ENCODE data around the gene ZFYVE28. TPM values are rescaled to one million over a fixed set of nuclear protein-coding genes. Genes with fewer than 3 reads are reported as not detected.

The ZFYVE28 gene
- total RNA-seq, 4 donors from 2014 or later = 44.8 to 110 (median 69.6) TPM

GRCh38 chr4:2458546-2459491 lies 40.4 kb upstream of the ZFYVE28 start:
- no peak for DNase-seq
- 80% methylated on average over 38 of the region's 38 CpGs; no CpG with 5 or more reads in 1 of the 2 donors for WGBS, 2 donors (ENCODE audit: low coverage in 1 of 2)
- Histone ChIP-seq H3K27ac (no peak overlapping the region), H3K4me3 (no peak overlapping the region), H3K27me3 (no peaks in the 10 kb centered on the region), H3K36me3 (no peaks in the 10 kb centered on the region), H3K4me1 (peaks cover 4 to 12% (median 9%) of the 10 kb centered on the region in 4 donors), H3K9me3 (no peaks in the 10 kb centered on the region)
- no peak for TF ChIP-seq POLR2AphosphoS5 (IDR thresholded peaks at IDR 0.05)
- intact Hi-C loops (cut with DNase I; ENCODE audit: low total_unique reads) = no loop called here
- in situ Hi-C loops (cut with MboI; ENCODE audit: low pct_ligation_motif_present in 1 of 4, low pct_unique_long_range_greater_than_20kb in 1 of 4, low sequenced_read_pairs in 3 of 4) = loop anchor here in 1 of 4 donors (25.0 kb wide), 1 partner anchor 222 kb away; the partner anchor contains the start of genes HAUS3 and POLN

- H3K4me1 ChIP-seq = peaks cover 4 to 6% (median 5%) of the 10 kb centered on the region in 4 donors
- in situ Hi-C loops (cut with MboI; ENCODE audit: low pct_ligation_motif_present in 1 of 4, low pct_unique_long_range_greater_than_20kb in 1 of 4, low sequenced_read_pairs in 3 of 4) (loop anchor here in 1 of 4 donors (25.0 kb wide), 1 partner anchor 220 kb away; the partner anchor contains the start of genes HAUS3 and POLN), intact Hi-C loops (cut with DNase I; ENCODE audit: low total_unique reads) (no loop called here)
- WGBS, 2 donors (ENCODE audit: low coverage in 1 of 2) = 77 to 90% methylated on average over 2 to 22 of the region's 24 CpGs
- H3K27ac ChIP-seq = no peak overlapping the region
- no peak for DNase-seq
- H3K36me3 ChIP-seq = no peaks in the 10 kb centered on the region
- no peak overlapping the region for H3K4me3 ChIP-seq
- no peaks in the 10 kb centered on the region for H3K27me3 ChIP-seq
- no peak for TF ChIP-seq POLR2AphosphoS5 (IDR thresholded peaks at IDR 0.05)
- no peak for TF ChIP-seq POLR2A (IDR thresholded peaks at IDR 0.05)
- no peak for TF ChIP-seq EP300 (IDR thresholded peaks at IDR 0.05; ENCODE audit: low read depth)
- no peak for TF ChIP-seq CTCF (IDR thresholded peaks at IDR 0.05)
- H3K9me3 ChIP-seq = no peaks in the 10 kb centered on the region
Observed at GRCh38 chr4:2457481-2458295, 39.2 kb upstream of the ZFYVE28 start.

- Histone ChIP-seq H3K36me3 (no peaks in the 10 kb centered on the region), H3K27me3 (no peaks in the 10 kb centered on the region), H3K4me1 (no peaks in the 10 kb centered on the region), H3K4me3 (no peak overlapping the region), H3K9me3 (no peaks in the 10 kb centered on the region), H3K27ac (no peak overlapping the region)
- intact Hi-C loops (cut with DNase I; ENCODE audit: low total_unique reads) = no loop called here
- DNase-seq = no peak
- in situ Hi-C loops (cut with MboI; ENCODE audit: low pct_ligation_motif_present in 1 of 4, low pct_unique_long_range_greater_than_20kb in 1 of 4, low sequenced_read_pairs in 3 of 4) = loop anchor here in 1 of 4 donors (25.0 kb wide), 1 partner anchor 215 kb away; the partner anchor contains the start of genes HAUS3 and POLN
- TF ChIP-seq CTCF (IDR thresholded peaks at IDR 0.05) (no peak), EP300 (IDR thresholded peaks at IDR 0.05; ENCODE audit: low read depth) (no peak), POLR2A (IDR thresholded peaks at IDR 0.05) (no peak), POLR2AphosphoS5 (IDR thresholded peaks at IDR 0.05) (no peak)
- 80 to 82% methylated on average over 16 to 22 of the region's 25 CpGs for WGBS, 2 donors (ENCODE audit: low coverage in 1 of 2)
Observed at GRCh38 chr4:2451821-2452785, 33.7 kb upstream of the ZFYVE28 start.

GRCh38 chr4:2451036-2451520 lies 32.6 kb upstream of the ZFYVE28 start:
- no peak for TF ChIP-seq CTCF (IDR thresholded peaks at IDR 0.05)
- TF ChIP-seq POLR2A (IDR thresholded peaks at IDR 0.05) = no peak
- Histone ChIP-seq H3K27me3 (no peaks in the 10 kb centered on the region), H3K36me3 (no peaks in the 10 kb centered on the region), H3K9me3 (no peaks in the 10 kb centered on the region), H3K4me3 (no peak overlapping the region), H3K4me1 (no peaks in the 10 kb centered on the region), H3K27ac (no peak overlapping the region)
- 75% methylated on average over 10 of the region's 10 CpGs; no CpG with 5 or more reads in 1 of the 2 donors for WGBS, 2 donors (ENCODE audit: low coverage in 1 of 2)
- intact Hi-C loops (cut with DNase I; ENCODE audit: low total_unique reads) (no loop called here), in situ Hi-C loops (cut with MboI; ENCODE audit: low pct_ligation_motif_present in 1 of 4, low pct_unique_long_range_greater_than_20kb in 1 of 4, low sequenced_read_pairs in 3 of 4) (loop anchor here in 1 of 4 donors (25.0 kb wide), 1 partner anchor 214 kb away; the partner anchor contains the start of genes HAUS3 and POLN)
- no peak for DNase-seq
